Neutrophil (primary cell): Measurements from ENCODE around the gene CHST13.

Source experiments
- H3K27ac ChIP-seq: fragments of 200-600 bp; sonication (generic); 2 replicates; pipeline ENCODE4 v1.5.1; 2016; ENCODE audit warnings: mild to moderate bottlenecking, moderate library complexity
- H3K27me3 ChIP-seq: fragments of 200-600 bp; sonication (generic); 2 replicates; pipeline ENCODE4 v1.6.0; 2016; ENCODE audit warnings: mild to moderate bottlenecking
- H3K36me3 ChIP-seq: fragments of 200-600 bp; sonication (generic); 2 replicates; pipeline ENCODE4 v1.5.1; 2017
- H3K4me1 ChIP-seq, 2 experiments: fragments of 200-600 bp in 1 of 2; sonication (generic) in 1 of 2; 1 replicate in 1 of 2; 2 replicates in 1 of 2; pipeline versions ENCODE4 v1.5.1 to v1.6.1; 2013 to 2016; ENCODE audit warnings: low read depth in 1 of 2, low read length in 1 of 2, mild to moderate bottlenecking in 1 of 2, moderate library complexity in 1 of 2; ENCODE audit not compliant: control insufficient read depth in 1 of 2, insufficient read depth in 1 of 2
- H3K4me3 ChIP-seq, 2 experiments: fragments of 200-600 bp in 1 of 2; sonication (generic) in 1 of 2; 1 replicate in 1 of 2; 2 replicates in 1 of 2; pipeline ENCODE4 v1.5.1; 2013 to 2016; ENCODE audit warnings: low read depth in 1 of 2, low read length in 1 of 2, mild to moderate bottlenecking in 1 of 2, moderate library complexity in 1 of 2
- H3K9me3 ChIP-seq: fragments of 200-600 bp; sonication (generic); 2 replicates; pipeline ENCODE4 v1.5.1; 2016
- TF ChIP-seq, protein P1 (sequence below): fragments of 200-600 bp; sonication (generic); IDR thresholded peaks from 2 replicates; pipeline ENCODE4 v1.5.1; 2016; ENCODE audit warnings: antibody characterized with exemption

CHST13 gene

DNA sequence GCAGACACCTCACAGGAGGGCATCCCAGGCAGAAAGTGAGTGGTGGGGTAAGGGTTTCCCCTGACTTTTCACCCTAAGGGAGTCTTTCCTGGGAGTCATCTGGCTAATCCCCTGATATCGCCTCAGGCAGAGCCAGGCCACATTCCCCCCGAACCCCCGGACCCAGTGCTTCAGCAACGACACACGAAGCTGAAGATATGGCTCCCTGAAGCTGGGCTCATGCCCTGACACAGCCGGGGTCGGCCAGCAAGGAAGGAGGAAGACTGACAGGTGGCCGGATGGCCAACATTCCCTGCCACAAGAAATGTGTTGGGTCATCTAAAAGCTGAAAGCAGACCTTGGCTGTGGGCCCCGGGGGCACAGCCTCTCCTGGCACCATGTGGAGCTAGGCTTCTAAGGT lies 14.4 kb downstream of the CHST13 start:
- H3K4me1 ChIP-seq = peaks cover 28 to 29% of the 10 kb centered on the region in 2 experiments
- TF ChIP-seq, protein P1, sequence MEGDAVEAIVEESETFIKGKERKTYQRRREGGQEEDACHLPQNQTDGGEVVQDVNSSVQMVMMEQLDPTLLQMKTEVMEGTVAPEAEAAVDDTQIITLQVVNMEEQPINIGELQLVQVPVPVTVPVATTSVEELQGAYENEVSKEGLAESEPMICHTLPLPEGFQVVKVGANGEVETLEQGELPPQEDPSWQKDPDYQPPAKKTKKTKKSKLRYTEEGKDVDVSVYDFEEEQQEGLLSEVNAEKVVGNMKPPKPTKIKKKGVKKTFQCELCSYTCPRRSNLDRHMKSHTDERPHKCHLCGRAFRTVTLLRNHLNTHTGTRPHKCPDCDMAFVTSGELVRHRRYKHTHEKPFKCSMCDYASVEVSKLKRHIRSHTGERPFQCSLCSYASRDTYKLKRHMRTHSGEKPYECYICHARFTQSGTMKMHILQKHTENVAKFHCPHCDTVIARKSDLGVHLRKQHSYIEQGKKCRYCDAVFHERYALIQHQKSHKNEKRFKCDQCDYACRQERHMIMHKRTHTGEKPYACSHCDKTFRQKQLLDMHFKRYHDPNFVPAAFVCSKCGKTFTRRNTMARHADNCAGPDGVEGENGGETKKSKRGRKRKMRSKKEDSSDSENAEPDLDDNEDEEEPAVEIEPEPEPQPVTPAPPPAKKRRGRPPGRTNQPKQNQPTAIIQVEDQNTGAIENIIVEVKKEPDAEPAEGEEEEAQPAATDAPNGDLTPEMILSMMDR = no peak
- H3K27ac ChIP-seq = peak overlapping the region; percentile 36
- no peaks in the 10 kb centered on the region for H3K36me3 ChIP-seq
- no peaks in the 10 kb centered on the region for H3K9me3 ChIP-seq
- H3K4me3 ChIP-seq = no peak overlapping the region
- no peaks in the 10 kb centered on the region for H3K27me3 ChIP-seq

- Histone ChIP-seq H3K27ac (peak overlapping the region; percentile 36), H3K36me3 (no peaks in the 10 kb centered on the region), H3K27me3 (no peaks in the 10 kb centered on the region), H3K4me3 (no peak overlapping the region), H3K9me3 (no peaks in the 10 kb centered on the region), H3K4me1 (peaks cover 22% of the 10 kb centered on the region in 2 experiments)
- TF ChIP-seq, protein P1 = no peak
These were observed 15.0 kb downstream of the CHST13 start for GRCh38 chr3:126538966-126539365.

DNA sequence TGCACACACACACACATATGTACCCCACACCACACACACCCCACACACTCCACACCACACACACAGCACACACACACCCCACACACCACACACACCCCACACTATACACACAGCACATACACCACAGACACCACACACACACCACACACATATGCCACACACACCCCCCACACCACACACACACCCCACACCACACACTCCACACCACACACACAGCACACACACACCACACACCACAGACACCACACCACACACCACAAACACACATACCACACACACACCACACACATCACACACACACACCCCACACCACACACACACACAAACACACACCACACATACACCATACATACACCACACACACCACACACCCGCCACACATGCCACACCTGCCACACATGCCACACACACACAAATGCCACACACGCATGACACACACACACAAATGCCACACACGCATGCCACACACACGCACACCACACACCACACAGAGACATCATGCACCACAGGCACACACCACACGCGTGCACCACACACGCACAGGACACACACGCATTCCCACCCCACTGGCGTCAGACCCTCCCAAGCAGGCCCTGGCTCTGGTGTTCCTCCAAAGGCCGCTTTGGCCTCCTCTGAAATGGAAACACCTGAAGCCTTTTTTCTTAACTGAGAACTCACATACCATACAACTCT lies 15.7 kb downstream of the CHST13 start:
- no peaks in the 10 kb centered on the region for H3K36me3 ChIP-seq
- H3K4me1 ChIP-seq = peaks cover 19% of the 10 kb centered on the region in 2 experiments
- peak overlapping the region; percentile 89 for H3K27ac ChIP-seq
- no peaks in the 10 kb centered on the region for H3K27me3 ChIP-seq
- TF ChIP-seq, protein P1 = no peak
- peak overlapping the region in 1 of 2 experiments; percentile 62 for H3K4me3 ChIP-seq
- H3K9me3 ChIP-seq = no peaks in the 10 kb centered on the region

DNA sequence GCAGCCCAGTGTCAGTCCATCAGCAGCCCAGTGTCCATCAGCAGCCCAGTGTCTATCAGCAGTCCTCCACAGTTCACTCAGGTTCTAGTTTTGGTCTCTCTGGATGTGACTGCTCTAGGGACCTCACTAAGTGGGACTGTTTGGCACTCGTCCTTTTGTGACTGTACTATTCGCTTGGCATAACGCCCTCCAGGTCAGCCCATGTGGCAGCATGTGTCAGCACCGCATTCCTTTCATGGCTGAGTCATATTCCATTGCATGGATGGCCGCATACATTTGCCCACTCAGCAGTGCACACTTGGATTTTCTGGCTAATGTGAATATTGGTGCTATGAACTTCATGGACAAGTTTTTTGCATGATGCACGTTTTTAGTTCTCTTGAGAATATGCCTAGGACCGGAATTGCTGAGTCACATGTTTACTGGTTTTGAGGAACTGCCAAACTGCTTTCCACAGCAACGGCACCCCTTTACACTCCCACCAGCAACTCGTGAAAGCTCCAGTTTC lies 16.4 kb downstream of the CHST13 start:
- Histone ChIP-seq H3K27me3 (no peaks in the 10 kb centered on the region), H3K36me3 (no peaks in the 10 kb centered on the region), H3K4me1 (peaks cover 19% of the 10 kb centered on the region in 2 experiments), H3K9me3 (no peaks in the 10 kb centered on the region), H3K4me3 (peak overlapping the region; percentile 32 to 62), H3K27ac (peak overlapping the region; percentile 89)
- TF ChIP-seq, protein P1 = no peak

GRCh38 chr3:126540951-126541627 lies 17.1 kb downstream of the CHST13 start:
- H3K4me3 ChIP-seq = peak overlapping the region; percentile 32 to 62
- peaks cover 19% of the 10 kb centered on the region in 2 experiments for H3K4me1 ChIP-seq
- no peaks in the 10 kb centered on the region for H3K9me3 ChIP-seq
- no peaks in the 10 kb centered on the region for H3K27me3 ChIP-seq
- TF ChIP-seq, protein P1 = no peak
- peak overlapping the region; percentile 89 for H3K27ac ChIP-seq
- H3K36me3 ChIP-seq = no peaks in the 10 kb centered on the region
